T1000 (cell line): Measurements from ENCODE around the gene KRTAP20-3.
A peak's percentile ranks its signal among the peaks of the same experiment; 100 is the strongest.

Experiments used
- DNase-seq: peaks from one replicate; lab custom pipeline; 2025; ENCODE audit warnings: mixed read lengths; lab: John Stamatoyannopoulos, UW

KRTAP20-3 gene

GRCh38 chr21:30642564-30642963 lies at the start of gene KRTAP20-3:
Gene KRTAP20-3 (plus strand): TSS chr21:30642864.
- DNase-seq: no peak

- DNase-seq: no peak
Measured at GRCh38 chr21:30598802-30599201, 43.9 kb upstream of the KRTAP20-3 start, which contains the start of gene KRTAP6-2. Gene KRTAP6-2 (minus strand): TSS chr21:30598902. CDS start chr21:30598874, 28 bp downstream.

DNA sequence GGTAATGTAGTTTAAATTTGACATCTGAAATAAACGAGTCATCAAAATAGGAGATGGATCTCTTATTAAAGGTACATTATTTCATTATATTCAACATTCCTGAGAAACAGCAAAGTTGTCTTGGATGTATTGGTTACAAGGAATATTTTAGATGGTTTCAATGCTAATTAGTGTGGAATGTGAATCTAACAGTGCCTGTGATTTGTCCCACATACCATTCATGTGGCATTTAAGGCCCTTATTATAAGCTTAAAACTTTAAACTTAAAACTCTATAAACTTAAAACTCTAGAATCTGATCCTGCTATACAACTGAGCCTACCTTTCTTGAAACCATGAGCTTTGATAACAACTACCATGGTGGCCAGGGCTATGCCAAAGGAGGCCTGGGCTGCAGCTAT lies 41.9 kb upstream of the KRTAP20-3 start, which contains the start of gene KRTAP22-1:
KRTAP22-1 (plus strand) TSS at position 301 of the 400 bp plus-strand sequence.
- DNase-seq: no peak

DNA sequence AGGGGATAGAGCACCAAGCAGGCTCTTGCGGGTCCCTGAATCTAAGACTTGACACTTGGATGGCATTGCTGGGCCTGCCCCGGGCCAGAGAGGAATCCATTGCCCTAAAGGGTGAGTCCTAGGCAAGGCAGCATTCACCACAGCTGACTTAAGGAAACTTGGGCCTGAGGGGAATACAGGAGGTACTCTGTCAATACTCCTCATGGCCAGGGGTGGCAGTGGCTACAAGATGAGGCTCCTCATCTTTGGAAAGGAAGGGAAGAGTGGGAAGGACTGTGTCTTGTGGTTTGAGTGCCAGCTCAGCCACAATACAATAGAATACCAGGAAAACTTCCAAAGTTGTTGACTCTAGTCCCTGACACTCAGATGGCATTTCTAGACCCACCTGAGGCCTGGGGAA lies 36.7 kb upstream of the KRTAP20-3 start:
- no peak for DNase-seq

DNA sequence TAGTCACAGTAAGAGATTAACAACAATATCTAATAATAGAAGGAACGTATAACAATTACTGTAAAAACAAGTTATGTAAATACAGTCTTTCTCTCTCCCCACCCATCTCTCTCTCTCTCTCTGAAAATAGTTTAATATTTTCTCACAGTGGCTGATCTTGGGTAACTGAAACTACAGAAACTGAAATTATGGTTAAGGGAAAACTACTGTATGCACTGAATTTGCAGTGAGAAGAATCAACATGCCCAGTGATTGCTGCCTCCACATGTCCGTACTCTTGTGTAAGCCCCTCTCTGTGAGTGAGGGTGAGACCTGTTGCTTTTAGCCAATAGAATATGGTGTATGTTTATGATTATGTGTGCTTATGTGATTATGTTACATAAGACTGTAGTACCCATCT lies 30.5 kb upstream of the KRTAP20-3 start:
- no peak for DNase-seq

- no peak for DNase-seq
Measured at GRCh38 chr21:30613836-30614235, 28.8 kb upstream of the KRTAP20-3 start, which contains the start of gene KRTAP6-1. Gene KRTAP6-1 (minus strand): TSS chr21:30613930. CDS start chr21:30613904, 26 bp downstream.

DNA sequence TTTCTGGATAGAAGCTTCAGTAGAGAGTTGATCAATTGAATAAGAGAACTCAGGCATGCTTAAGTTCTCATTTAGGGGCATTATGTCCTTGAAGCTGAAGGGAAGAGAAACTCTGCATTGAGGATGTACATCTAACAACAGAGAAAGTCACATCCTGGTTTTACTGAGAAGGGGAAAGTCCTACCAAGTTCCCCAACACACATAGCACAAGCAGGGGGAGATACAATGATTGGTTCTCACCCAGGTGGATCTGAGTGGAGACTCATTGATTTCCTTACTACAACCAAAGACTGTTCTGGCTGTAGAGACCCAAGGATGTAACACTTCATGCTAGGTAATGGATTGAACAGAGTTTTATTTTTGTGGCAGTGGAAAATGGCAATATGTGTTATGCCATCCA lies 27.5 kb upstream of the KRTAP20-3 start:
- no peak for DNase-seq

- DNase-seq: no peak
Measured at GRCh38 chr21:30616125-30616524, 26.5 kb upstream of the KRTAP20-3 start, which contains the start of gene KRTAP20-1. Gene KRTAP20-1 (plus strand): TSS chr21:30616425. CDS start chr21:30616455, 30 bp downstream.

GRCh38 chr21:30620080-30620479 lies 22.6 kb upstream of the KRTAP20-3 start:
- no peak for DNase-seq

GRCh38 chr21:30620522-30620921 lies 22.1 kb upstream of the KRTAP20-3 start, which contains the start of gene KRTAP20-4:
Gene KRTAP20-4 (plus strand): TSS chr21:30620627.
- no peak for DNase-seq

DNA sequence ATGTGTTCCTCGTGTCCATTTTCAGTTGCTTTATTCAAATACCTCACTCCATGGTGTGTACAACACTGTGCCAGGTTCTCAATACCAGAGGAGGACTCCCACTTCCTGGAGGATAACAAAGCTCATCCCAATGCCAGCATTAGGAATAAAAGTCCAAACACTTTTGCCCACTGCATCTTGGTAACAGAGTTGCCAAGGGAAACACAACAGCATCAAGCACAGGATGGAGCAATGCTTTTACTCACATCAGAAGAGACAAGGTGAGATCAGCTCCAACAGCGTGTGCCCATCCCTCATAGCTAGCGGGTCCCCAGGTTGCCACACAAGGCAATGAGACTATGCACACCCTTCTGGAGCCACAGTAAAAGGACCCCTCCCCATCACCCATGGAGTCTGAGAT lies 19.3 kb upstream of the KRTAP20-3 start:
- DNase-seq: no peak

DNA sequence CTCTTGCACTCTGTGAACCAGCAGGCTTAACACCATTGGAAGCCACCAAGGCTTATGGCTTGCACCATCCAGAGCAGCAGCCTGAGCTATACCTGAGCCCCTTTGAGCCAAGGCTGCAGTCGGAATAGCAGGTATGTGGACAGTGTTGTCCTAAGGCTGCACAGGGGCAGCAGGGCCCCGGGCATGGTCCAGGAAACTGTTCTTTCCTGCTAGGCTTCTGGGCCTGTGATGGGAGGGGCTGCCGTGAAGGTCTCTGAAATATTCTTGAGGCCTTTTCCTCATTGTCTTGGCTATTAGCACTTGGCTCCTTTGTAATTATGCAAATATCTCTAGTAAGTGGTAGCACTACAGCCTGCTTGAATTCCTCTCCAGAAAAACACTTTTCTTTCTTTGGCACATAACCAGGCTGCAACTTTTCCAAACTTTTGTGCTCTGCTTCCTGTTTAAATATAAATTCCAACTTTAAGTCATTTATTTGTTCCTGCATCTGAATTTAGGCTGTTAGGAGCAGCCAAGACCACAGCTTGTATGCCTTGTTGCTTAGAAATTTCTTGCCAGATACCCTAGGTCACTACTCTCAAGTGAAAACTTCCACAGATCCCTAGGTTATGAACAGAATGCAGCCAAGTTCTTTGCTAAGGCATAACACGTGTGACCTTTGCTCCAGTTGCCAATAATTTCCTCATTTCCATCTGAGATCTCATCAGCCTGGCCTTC lies 17.1 kb upstream of the KRTAP20-3 start:
- DNase-seq: no peak

GRCh38 chr21:30628109-30628508 lies 14.6 kb upstream of the KRTAP20-3 start:
- DNase-seq: no peak

DNA sequence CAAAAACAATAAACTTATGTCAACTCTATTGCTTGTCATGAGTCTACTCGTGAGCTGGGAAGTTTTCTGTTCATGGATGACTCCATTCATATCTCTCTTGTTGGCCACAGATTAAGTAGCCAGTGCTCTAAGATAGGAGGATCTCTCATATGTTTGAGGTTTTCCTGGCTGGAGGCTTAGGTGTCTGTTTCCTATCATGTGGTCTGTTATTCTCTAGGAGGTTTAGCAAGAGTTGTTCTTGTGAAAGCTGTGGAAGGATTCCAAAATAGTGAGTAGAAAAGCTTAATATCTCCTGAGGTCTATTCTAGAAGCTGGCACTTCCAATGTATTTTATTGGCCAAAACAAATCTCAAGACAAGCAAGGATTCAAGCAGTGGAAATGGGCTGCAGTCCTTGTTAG lies 13.5 kb upstream of the KRTAP20-3 start:
- no peak for DNase-seq

GRCh38 chr21:30634906-30635305 lies 7.8 kb upstream of the KRTAP20-3 start, which contains the start of gene KRTAP20-2:
Gene KRTAP20-2 (plus strand): TSS chr21:30635206. CDS start chr21:30635264, 58 bp downstream.
- no peak for DNase-seq

GRCh38 chr21:30638686-30639085 lies 4.0 kb upstream of the KRTAP20-3 start:
- DNase-seq: no peak

- no peak for DNase-seq
Measured at GRCh38 chr21:30646904-30647414, 4.3 kb downstream of the KRTAP20-3 start.

GRCh38 chr21:30652891-30653290 lies 10.2 kb downstream of the KRTAP20-3 start:
- no peak for DNase-seq

DNA sequence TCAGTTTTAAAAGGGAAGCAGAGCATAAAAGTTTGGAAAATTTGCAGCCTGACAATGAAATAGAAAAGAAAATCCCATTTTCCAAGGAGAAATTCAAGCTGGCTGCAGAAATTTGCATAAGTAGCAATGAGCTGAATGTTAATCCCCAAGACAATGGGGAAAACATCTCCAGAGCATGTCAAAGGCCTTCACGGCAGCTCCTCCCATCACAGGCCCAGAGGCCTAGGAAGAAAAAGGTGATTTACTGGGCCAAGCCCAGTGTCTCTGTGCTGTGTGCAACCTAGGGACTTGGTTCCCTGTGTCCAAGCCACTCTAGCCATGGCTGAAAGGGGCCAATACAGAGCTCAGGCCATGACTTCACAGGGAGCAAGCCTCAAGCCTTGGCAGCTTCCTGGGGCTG lies 26.1 kb downstream of the KRTAP20-3 start:
- no peak for DNase-seq

DNA sequence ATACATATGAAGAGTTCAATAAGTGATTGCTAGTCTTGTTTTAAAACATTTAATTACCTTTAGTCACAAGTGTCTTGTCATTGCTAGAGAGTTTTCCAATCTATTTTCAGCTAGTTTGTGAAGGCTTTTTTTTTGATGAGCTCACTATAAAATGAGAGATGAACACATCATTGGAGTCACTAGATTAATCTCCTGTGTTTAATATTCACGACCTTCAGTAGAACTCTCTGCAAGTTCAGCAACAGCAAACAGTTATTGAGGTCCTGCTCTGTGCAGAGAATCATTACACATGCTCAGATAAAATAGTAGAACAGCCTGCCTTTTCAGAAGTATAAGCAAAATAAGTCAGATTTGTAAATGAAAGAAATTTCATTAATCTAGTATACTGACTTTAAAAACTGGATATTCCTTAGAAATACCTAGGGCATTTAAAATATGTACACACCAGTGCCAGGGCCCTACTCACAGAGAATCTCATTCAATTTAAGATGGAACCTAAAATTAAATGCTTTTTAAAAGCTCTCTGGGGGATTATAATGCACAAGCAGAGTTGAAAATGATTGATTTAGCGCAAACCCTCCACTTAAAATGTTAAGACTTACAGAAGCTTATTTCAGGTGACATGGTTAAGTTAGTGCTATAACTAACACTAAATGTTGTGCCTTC lies 30.5 kb downstream of the KRTAP20-3 start:
- DNase-seq: no peak

DNA sequence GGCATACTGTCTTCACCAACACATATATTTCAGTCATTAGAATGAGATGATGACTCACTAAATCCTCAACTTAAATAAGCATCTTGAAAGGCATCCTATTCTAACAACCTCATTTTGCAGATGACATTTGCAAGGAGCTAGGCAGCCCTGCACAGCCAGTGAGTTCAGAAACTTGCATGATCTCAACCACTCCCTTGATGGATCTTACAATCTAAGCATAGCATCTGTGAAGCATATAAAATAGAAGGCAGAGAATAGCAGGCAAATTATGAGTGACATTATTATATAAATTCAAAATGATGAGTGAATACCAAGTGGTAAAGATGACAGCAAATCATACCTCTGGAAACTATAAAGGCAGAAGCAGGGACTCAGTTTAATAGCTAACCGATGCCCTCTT lies 31.6 kb downstream of the KRTAP20-3 start:
- DNase-seq: no peak

- DNase-seq: peak; percentile 22
Measured at GRCh38 chr21:30676737-30677136, 34.1 kb downstream of the KRTAP20-3 start.

DNA sequence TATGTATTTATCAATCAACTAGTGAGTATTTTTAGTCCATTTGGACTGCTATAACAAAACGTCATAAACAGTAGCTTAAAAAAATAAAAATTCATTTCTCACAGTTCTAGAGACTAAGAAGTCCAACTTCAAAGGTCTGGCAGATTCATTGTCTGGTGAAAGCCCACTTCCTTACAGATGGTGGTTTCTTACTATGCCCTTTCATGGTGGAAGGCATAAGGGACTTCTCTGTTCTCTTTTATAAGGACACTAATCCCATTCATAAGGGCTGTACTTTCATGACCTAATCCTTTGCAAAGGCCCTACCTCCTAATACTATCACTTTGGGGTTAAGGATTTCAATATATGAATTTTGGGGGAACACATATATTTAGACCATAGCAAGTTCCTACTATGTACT lies 37.9 kb downstream of the KRTAP20-3 start:
- DNase-seq: no peak
